IPS-11a (cell line): ENCODE data around the gene ZBED5.
"Not testable (repeated sequence)": the region's sequence is repeated elsewhere in the genome, so short reads cannot be mapped to it uniquely, and the experiment has no call there.

Source experiments
- H3K4me3 ChIP-seq: one replicate; pipeline ENCODE4 v1.5.1; 2013; ENCODE audit warnings: low read depth, low read length, control low read depth

Gene ZBED5

GRCh38 chr11:10844356-10844755, 13.5 kb downstream of the ZBED5 start:
- H3K4me3 ChIP-seq = no peak overlapping the region

- H3K4me3 ChIP-seq = no peak overlapping the region
Measured at GRCh38 chr11:10838881-10839280, 19.0 kb downstream of the ZBED5 start.

GRCh38 chr11:10838083-10838482, 19.8 kb downstream of the ZBED5 start:
- H3K4me3 ChIP-seq = no peak overlapping the region

- H3K4me3 ChIP-seq = not testable (repeated sequence)
Measured at GRCh38 chr11:10836884-10837283, 21.0 kb downstream of the ZBED5 start.

GRCh38 chr11:10829139-10829538, 28.7 kb downstream of the ZBED5 start:
- no peak overlapping the region for H3K4me3 ChIP-seq

- H3K4me3 ChIP-seq = no peak overlapping the region
Measured at GRCh38 chr11:10828402-10828801, 29.5 kb downstream of the ZBED5 start.

- no peak overlapping the region for H3K4me3 ChIP-seq
Measured at GRCh38 chr11:10824888-10825287, 33.0 kb downstream of the ZBED5 start.

GRCh38 chr11:10823152-10823579, 34.7 kb downstream of the ZBED5 start:
- H3K4me3 ChIP-seq = no peak overlapping the region

GRCh38 chr11:10822491-10822890, 35.4 kb downstream of the ZBED5 start:
- not testable (repeated sequence) for H3K4me3 ChIP-seq

- no peak overlapping the region for H3K4me3 ChIP-seq
Measured at GRCh38 chr11:10818594-10818993, 39.3 kb downstream of the ZBED5 start.

GRCh38 chr11:10813945-10814344, 43.9 kb downstream of the ZBED5 start:
- H3K4me3 ChIP-seq = no peak overlapping the region

GRCh38 chr11:10809373-10810160, 48.3 kb downstream of the ZBED5 start:
- peak overlapping the region; percentile 63 for H3K4me3 ChIP-seq

GRCh38 chr11:10808553-10809372, 49.1 kb downstream of the ZBED5 start, which contains the start of gene EIF4G2:
TSS of gene EIF4G2 (minus strand) at chr11:10808926.
- H3K4me3 ChIP-seq = peak within 1 kb of the TSS; percentile 98

GRCh38 chr11:10808235-10808552, 49.7 kb downstream of the ZBED5 start:
- peak overlapping the region; percentile 98 for H3K4me3 ChIP-seq

- H3K4me3 ChIP-seq = peak overlapping the region; percentile 98
Measured at GRCh38 chr11:10807493-10808234, 50.2 kb downstream of the ZBED5 start.

- no peak overlapping the region for H3K4me3 ChIP-seq
Measured at GRCh38 chr11:10806206-10806605, 51.6 kb downstream of the ZBED5 start.

GRCh38 chr11:10805741-10806140, 52.1 kb downstream of the ZBED5 start:
- H3K4me3 ChIP-seq = no peak overlapping the region

- H3K4me3 ChIP-seq = no peak overlapping the region
Measured at GRCh38 chr11:10803676-10804075, 54.2 kb downstream of the ZBED5 start.
